Lung microvascular endothelial cell (primary cell): ENCODE measurements around the gene CBLL2. TPM values are rescaled to one million over a fixed set of nuclear protein-coding genes. Genes with fewer than 3 reads are reported as not detected.

ENCODE experiments used
- total RNA-seq: library from RNA; depleted of rRNA; stranded (reverse); fragments of >200 nt; gene quantifications from 2 replicates; pipeline ENCODE4 v1.2.1, GENCODE V29; 2014

The CBLL2 gene
- total RNA-seq, 1 donor from 2014 or later = not detected

Other genes with a start within 250 kb of the CBLL2 start
- gene PHEX, start 240.6 kb upstream of the CBLL2 start, total RNA-seq = under 0.01 and 0.87 TPM in 2 replicates